GM19452 (cell line): ENCODE results near the gene FKBP8.

ENCODE experiments used
- ATAC-seq: cut with Tn5 transposase; IDR thresholded peaks from one replicate; pipeline ENCODE4 v1.9.1; 2021; ENCODE audit not compliant: unreplicated experiment

The FKBP8 gene

GRCh38 chr19:18503337-18503970 lies 39.9 kb downstream of the FKBP8 start:
- no peak for ATAC-seq

- ATAC-seq: no peak
Measured at GRCh38 chr19:18502638-18503294, 40.6 kb downstream of the FKBP8 start.

- ATAC-seq: no peak
Measured at GRCh38 chr19:18502246-18502637, 41.1 kb downstream of the FKBP8 start.

- no peak for ATAC-seq
Measured at GRCh38 chr19:18501832-18502231, 41.5 kb downstream of the FKBP8 start.

GRCh38 chr19:18501351-18501750 lies 42.0 kb downstream of the FKBP8 start:
- ATAC-seq: no peak

GRCh38 chr19:18500799-18501198 lies 42.6 kb downstream of the FKBP8 start:
- ATAC-seq: no peak

- ATAC-seq: no peak
Measured at GRCh38 chr19:18500376-18500775, 43.0 kb downstream of the FKBP8 start.

GRCh38 chr19:18499055-18499775 lies 44.2 kb downstream of the FKBP8 start:
- ATAC-seq: no peak

GRCh38 chr19:18496980-18497256 lies 46.5 kb downstream of the FKBP8 start:
- no peak for ATAC-seq

GRCh38 chr19:18496167-18496979 lies 47.0 kb downstream of the FKBP8 start:
- peak; percentile 57 for ATAC-seq

GRCh38 chr19:18495204-18495911 lies 48.0 kb downstream of the FKBP8 start:
- no peak for ATAC-seq

GRCh38 chr19:18494267-18494607 lies 49.1 kb downstream of the FKBP8 start:
- no peak for ATAC-seq

- ATAC-seq: no peak
Measured at GRCh38 chr19:18493440-18494266, 49.7 kb downstream of the FKBP8 start.

- no peak for ATAC-seq
Measured at GRCh38 chr19:18491995-18492953, 51.1 kb downstream of the FKBP8 start.

GRCh38 chr19:18490728-18491127 lies 52.6 kb downstream of the FKBP8 start:
- no peak for ATAC-seq

GRCh38 chr19:18489627-18490184 lies 53.7 kb downstream of the FKBP8 start:
- ATAC-seq: no peak

GRCh38 chr19:18488838-18489626 lies 54.3 kb downstream of the FKBP8 start:
- ATAC-seq: no peak

- ATAC-seq: no peak
Measured at GRCh38 chr19:18488403-18488723, 55.0 kb downstream of the FKBP8 start.
